Pons (tissue), 1 donor: ENCODE data around the gene NID1.
"Not testable (repeated sequence)": the region's sequence is repeated elsewhere in the genome, so short reads cannot be mapped to it uniquely, and the experiment has no call there.

Source experiments
- DNase-seq: peaks from one replicate; pipeline ENCODE4 v3.0.0-alpha.2; 2016; ENCODE audit warnings: low spot score

NID1 gene

DNA sequence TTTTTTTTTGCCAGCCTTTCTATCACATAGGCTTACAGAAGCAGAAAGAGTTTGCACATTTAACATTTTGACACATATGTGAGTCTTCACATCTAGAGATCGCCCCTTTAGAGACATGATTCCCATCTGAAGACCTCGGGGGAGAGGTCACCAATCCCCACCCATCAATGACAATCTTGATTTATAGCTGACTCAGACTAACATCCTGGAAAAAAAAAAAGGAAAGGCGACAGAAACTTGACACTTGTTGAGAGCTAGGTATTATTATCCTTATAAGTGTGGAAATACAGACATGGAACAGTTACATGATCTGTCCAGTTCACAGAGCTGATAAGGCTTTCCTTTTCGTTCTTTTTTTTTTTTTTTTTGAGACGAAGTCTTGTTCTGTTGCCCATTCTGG, 28.0 kb upstream of the NID1 start:
- no peak for DNase-seq

DNA sequence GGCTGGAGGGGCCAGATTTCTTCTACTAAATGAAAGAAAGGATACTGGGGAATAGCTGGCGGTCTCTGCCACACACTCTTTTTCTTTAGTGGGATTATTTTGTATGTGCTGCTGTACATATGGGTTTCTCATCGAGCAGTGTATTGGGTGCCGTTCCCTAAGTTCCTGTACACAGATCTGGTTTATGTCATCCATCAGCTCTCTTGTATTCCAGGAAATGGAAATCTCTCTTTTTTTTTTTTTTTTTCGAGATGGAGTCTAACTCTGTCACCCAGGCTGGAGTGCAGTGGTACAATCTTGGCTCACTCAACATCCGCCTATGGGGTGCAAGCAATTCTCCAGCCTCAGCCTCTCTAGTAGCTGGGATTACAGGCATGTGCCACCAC, 27.0 kb upstream of the NID1 start:
- DNase-seq: no peak

DNA sequence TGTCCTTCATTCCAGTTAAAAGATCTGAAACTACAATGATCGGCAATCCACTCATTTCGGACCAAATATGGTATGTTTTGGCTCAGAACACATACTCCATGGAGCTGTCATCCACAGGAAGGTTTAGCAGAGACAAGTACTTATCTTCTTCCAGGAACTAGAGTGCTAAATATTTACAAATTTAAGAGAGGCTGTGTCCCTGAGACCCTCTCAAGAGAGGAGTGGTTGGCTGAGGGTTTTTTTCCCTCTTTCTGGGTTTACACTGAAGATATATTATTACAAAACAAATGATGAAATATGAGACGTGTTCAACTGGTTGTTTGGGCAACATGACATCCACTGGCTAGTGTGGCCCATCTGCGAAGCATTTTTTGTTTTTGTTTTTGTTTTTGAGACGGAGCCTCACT, 25.9 kb upstream of the NID1 start:
- no peak for DNase-seq

DNA sequence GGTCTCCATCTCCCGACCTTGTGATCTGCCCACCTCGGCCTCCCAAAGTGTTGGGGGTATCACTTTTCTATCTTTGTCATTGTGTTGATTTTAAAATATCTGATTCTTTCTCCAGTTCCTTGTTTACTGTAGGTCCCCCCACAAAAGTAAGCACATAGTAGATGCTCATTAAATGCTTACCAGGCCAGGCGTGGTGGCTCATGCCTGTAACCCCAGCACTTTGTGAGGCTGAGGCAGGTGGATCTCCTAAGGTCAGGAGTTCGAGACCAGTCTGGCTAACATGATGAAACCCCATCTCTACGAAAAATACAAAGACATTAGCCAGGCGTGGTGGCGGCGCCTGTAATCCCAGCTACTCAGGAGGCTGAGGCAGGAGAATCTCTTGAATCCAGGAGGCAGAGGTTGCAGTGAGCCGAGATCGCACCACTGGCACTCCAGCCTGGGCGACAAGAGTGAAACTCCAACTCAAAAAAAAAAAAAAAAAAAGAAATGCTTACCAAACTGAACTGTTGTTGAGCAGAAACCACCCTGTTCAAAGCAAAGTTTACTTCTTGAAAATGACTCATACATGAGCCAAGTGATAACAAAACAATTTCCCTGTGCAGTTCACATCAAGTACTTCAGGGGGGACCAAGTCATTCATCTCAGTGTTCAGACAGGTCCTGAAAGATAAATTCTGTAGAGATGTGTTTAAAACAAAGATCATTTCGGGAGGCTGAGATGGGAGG, 24.3 kb upstream of the NID1 start:
- no peak for DNase-seq

DNA sequence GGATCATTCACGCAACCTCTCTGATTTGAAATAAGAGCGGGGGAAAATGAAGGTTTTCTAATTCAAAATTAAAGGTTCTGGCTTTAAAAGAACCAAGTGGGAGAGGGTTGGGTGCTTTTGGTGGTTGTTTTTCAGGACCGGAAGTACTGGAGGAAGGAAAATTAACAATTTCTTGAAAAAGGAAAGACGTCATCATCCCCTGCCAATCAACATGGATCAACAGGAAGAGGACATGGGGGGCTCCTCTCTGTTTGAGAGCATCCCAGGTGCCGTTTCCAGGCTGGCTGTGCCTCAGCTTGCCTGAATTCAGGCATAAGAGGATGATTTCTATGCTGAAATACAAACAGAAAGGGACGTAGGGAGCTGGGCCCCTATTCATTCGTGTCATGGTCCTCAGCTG, 21.6 kb upstream of the NID1 start:
- DNase-seq: no peak

DNA sequence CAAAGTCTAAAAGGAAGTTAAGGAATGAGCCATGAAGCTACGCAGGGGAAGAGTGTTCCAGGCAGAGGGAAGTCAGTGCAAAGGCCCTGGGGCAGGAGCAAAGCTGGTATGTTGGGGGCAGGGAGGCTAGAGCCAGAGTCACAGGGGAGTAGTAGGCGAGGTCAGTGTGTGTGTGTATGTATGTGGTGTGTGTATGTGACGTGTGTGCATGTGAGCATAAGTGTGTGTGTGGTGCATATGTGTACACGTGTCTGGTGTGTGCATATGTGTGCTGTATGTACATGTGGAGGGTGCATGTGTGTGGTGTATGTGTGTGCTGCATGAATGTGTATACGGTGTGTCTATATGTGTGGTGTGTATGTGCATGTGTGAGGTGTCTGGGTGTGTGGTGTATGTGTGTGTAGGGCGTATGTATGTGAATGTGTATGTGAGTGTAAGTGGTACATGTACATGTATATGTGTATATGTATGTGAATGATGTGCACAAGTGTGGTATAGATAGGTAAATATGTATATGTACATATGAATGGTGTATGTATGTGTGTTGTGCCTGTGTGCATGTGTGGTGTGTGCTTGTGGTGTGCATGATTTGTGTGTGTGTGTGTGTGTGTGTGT, 20.8 kb upstream of the NID1 start:
- no peak for DNase-seq

DNA sequence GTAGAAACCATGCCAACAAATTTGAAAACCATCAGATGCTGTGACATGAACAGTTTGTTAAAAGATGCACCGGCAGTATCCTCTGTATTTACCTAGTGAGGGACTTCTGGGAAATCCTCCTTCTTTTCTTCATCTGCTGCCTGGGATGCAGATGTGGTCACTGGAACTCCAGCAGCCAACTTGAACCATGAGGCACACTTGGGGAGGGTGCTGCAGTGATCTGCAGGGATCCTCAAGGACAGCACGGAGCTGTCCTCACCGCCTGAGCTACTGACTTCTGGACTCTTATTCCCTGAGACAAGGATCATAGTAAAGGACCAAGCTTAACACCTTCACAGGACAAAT, 19.5 kb upstream of the NID1 start:
- DNase-seq: no peak

DNA sequence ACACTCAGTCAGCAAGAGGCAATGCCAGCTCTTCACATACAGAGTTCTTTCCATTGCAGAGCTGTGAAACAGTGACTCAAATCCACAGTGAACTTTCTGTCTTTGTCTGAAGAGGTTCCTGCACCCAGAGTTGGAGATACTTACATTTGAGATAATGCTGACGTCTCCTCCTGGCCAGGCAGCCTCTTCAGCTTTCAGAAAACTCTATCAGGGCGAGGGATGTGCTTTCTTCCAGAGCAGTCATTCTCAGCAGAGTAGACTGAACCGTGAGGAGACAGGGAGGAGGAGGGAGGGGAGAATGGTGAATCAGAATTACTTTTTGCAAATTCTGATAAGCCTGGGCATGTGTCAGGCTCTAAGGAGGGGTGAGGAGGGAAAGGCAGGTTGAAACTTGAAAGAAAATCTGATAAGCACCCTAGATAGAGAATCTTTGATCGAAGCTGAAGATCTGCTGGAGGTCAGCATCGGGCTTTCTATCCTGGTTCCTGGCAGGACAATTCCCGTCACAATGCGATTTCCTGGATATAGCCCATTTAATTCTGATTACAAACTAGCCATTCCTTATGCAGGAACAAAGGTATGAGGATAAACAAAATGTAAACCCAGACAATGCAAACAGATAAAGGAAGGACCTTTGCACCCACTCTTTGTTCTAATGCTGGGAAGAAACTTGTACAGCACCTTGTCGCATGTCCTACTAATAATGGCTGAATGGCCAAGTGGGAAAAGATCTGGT, 18.9 kb upstream of the NID1 start:
- no peak for DNase-seq

DNA sequence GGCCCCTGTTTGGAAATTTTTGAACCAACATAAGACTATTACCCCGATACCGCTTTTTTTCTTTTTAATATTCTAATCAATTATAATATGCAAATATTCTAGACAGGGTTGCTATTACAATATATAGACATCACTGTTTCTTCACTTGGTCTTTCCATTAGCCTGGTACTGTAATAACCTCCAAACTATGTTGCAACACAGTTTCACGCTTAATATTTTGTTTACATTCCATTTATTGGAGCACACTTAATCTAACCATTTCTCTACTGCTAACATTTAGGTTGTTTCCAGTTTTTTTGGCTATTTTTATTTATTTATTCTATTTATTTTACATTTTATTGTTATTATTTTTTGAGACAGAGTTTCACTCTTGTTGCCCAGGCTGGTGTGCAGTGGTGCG, 17.6 kb upstream of the NID1 start:
- no peak for DNase-seq

DNA sequence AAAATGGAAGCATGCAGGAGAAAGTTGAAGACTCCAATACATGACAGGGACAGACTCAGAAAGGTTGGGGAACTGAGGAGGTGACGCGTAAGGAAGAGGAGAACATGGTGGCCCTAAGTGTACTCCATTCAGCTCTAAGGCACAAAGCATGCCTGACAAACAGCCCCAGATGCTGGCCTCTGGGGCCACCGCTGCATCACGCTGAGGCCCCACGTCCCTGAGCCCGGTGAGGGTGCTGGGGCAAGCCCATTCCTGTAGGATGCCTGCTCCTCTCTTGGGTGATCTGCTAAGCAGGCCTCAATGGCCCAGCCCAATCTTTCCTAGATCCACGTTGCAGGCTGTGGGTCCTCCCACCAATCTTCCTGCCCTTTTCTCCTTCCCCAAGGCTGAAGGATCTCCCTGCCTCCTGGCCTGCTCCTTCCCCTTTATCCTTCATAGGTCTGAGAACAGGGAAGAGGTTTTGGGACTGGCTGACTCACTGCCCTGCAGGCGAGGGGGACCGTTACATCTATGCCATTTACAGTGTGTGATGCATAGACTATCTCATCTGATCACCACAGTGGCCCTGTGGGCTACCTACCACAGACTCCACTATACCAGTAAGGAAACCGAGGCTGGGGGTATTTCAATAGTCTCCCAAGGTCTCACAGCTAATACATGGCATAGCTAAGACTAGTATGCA, 16.8 kb upstream of the NID1 start:
- no peak for DNase-seq

DNA sequence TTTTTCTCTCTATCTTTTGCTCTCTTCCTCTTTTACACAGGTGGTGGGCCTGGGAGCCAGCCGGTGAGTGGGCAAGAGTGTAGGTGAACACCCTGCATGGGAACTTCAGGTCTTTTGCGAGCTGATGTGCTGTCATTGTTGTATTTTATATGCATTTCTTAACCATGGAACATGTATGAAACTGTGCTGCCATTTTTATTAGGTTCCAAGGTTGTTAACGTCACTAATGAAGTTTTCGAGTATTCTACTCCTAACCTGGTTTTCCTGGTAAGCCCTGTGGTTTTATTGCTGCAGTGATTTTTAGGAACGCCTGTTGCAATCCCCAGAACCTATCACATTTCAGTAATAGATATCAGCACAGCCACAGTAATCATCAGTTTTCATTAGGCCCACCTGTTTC, 14.8 kb upstream of the NID1 start:
- DNase-seq: no peak

GRCh38 chr1:236078993-236079392, 14.1 kb upstream of the NID1 start:
- no peak for DNase-seq

- not testable (repeated sequence) for DNase-seq
Observed at GRCh38 chr1:236078077-236078476, 13.2 kb upstream of the NID1 start.

DNA sequence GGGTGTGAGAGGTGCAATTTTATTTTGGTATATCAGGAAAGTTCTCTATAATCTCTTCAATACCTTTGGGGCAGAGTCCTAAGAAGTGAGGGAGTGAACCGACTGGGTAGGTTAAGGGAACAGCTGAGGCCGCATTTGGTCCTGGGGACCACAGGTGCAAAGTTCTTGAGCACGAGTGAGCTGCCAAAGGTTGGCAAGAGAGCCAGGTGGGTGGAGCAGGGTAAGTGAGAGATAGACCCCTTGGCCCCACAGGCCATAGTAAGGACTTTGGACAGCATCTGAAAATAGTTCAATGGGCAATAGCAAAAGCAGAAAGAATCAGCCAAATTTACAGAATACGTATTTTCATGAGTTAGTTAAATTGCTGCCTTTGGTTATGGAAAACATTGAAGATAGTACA, 11.0 kb upstream of the NID1 start:
- DNase-seq: no peak

- no peak for DNase-seq
Observed at GRCh38 chr1:236073307-236073897, 8.5 kb upstream of the NID1 start.

GRCh38 chr1:236072001-236072400, 7.1 kb upstream of the NID1 start:
- no peak for DNase-seq

DNA sequence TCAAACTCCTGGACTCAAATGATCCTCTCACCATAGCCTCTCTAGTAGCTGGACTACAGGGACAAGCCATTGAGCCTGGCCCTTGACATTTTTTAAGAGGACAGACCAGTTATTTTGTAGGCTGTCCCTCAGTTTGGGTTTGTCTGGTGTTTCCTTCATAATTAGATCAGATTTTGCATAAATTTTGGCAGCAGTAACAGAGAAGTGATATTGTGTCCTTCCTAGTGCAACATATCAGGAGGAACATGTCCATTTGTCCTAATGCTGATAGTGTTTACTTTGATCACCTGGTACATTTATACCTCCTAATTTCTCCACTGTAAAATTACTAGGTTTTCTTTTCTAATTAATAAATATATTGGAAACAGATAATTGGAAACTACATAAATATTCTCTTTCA, 5.9 kb upstream of the NID1 start:
- DNase-seq: no peak

GRCh38 chr1:236069796-236070195, 4.9 kb upstream of the NID1 start:
- DNase-seq: no peak

DNA sequence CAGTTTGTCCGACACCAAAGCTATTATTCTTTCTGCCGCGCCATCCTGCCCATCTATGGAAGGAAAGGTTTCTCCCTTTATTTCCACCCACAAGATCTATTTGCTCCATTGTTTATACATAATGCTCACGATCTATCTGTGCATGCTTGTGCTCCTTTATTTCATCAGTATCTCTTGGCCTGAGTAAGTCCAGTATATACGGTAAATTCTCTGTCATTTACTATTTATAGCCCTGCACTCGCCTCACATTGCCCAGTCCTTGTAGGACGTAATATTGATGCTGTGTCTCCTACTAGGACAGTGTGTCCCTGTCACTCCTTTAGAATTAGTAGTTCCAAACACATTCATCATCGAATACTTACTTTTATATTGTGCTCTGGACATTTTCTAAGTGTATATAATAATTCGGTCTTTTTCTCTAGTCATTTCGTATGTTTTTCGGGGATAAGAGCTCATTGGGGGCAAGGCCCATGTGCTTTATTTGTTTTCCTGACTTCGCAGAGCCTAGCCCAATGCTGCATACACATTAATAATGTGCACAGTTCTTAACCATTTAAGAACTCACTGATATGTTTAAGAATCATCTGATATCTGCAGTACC, 3.1 kb upstream of the NID1 start:
- DNase-seq: no peak

GRCh38 chr1:236066828-236067386, 2.0 kb upstream of the NID1 start:
- DNase-seq: peak; percentile 45

DNA sequence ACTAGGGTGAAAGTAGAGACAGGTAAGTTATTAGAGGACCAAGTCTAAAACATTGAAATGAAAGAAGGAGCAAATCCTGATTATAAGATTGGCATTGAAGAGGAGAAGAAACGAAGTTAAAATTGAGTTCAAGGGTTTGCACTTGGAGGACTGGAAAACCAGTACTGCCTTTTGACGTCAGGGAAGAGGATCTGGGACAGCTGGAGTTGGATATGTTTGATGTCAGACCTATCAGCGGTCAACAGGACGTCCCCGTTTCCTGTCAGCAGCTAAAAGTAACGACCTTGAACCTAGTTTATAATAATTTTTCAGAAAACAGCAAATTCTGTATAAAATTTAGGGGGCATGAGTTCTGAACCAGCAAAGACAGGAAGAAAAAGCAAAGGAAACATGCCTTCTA, 1.2 kb upstream of the NID1 start:
- no peak for DNase-seq

GRCh38 chr1:236065509-236066005, 667 bp upstream of the NID1 start:
- no peak for DNase-seq
